ENCODE measurements around the gene TOMM40L. TPM values are rescaled to one million over a fixed set of nuclear protein-coding genes. Genes with fewer than 3 reads are reported as not detected.

TOMM40L gene
- total RNA-seq (2014; rRNA removed; shearing (Covaris generic)), result 8.3 and 11.0 TPM in 2 replicates
- total RNA-seq (2022), result 16.0 and 20.1 TPM in 2 replicates
- Bru-seq, nascent RNA, result percentile 73 among the genes with signal in this experiment
- BruChase-seq, experiment 1, labeled RNA remaining after a 6-hour chase, result percentile 60 among the genes with signal in this experiment
- BruChase-seq, experiment 2, labeled RNA remaining after a 2-hour chase, result percentile 70 among the genes with signal in this experiment
- long read RNA-seq, transcript TOMM40L-202 (10 exons, 2,708 nt), result major isoform, 12 of 17 reads
- long read RNA-seq, partial matches to known transcripts, result 0 of 17 reads
- long read RNA-seq, other reads (novel, unspliced or antisense), result 2 of 17 reads

DNA sequence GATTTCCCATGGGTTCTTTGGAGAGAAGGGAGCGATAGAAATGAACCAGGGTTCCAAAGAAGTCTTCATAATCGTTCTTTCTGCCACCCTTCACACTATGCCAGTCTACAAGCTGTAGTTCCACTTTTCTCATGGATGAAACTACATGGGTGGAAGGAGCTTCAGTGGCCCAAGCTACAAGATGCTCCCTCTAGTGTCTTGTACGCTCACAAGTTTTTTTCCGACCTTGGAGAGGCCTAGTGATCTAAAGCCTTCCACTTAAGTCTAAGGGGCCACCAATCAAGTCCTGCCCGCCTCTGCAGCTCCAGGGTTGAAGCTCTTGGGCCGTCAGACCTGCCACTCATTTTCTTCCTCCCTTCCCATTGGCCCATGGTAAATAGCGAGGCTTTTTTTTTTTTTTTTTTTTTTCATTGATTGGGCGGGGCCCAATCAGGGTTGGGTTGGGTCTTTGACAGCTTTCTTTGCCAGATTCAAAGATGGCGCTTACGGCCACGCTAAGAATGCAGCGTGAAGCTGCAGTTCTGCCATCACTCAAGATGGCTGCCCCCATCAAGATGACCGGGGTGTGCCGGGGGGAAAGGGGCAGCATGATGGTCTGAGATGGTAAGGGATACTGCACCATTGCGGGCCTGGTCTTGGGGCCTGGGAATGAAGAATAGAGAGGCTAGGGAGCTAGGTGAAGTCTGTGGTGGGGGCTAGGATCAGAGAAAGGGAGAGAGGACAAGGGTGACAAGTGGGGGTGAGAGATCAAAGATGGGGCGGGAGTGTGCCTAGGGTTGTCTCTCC is at the start of gene TOMM40L:
TSS of gene TOMM40L (plus strand) at position 527 of the 786 bp plus-strand sequence. CDS start 430 bp downstream, outside the sequence.
- no peaks in the 10 kb centered on the region for H3K9me2 ChIP-seq (ENCODE audit: insufficient read depth, low read length)
- no peaks in the 10 kb centered on the region for H3K9me3 ChIP-seq (ENCODE audit: low read length)
- peak; percentile 99 for DNase-seq (ENCODE audit: low spot score)
- H3K27ac ChIP-seq (ENCODE audit: low read depth, low read length, poor library complexity, severe bottlenecking), result peak within 1 kb of the TSS; percentile 35
- intact Hi-C loops (cut with micrococcal nuclease; ENCODE audit: unreplicated experiment), result loop anchor here (1.0 to 2.0 kb wide), 4 partner anchors 15 to 81 kb away; partner anchors contain the start of gene B4GALT3
- POLR2A ChIA-PET, result interaction anchor here (0.6 to 2.2 kb wide), 31 partner anchors 9 to 538 kb away, joined by 3 to 18 read pairs (median 4); partner anchors contain the start of genes B4GALT3, NDUFS2, PPOX and SDHC
- CTCF ChIA-PET (ENCODE audit: unreplicated experiment), result interaction anchor here (0.5 to 1.9 kb wide), 13 partner anchors 9 to 157 kb away, joined by 3 to 12 read pairs (median 5); partner anchors contain the start of genes B4GALT3 and NDUFS2
- peak within 1 kb of the TSS; percentile 90 for H2AFZ ChIP-seq (ENCODE audit: low read length)
- no peaks in the 10 kb centered on the region for H4K20me1 ChIP-seq (ENCODE audit: insufficient read depth, low read length)
- peak within 1 kb of the TSS; percentile 73 for H3K4me3 ChIP-seq (ENCODE audit: low read depth, low read length, poor library complexity, severe bottlenecking)
- peaks cover 24% of the 10 kb centered on the region for H3K36me3 ChIP-seq (ENCODE audit: insufficient read depth, low read length)
- peaks cover 24% of the 10 kb centered on the region for H3K4me1 ChIP-seq (ENCODE audit: insufficient read depth, low read length, poor library complexity, severe bottlenecking)
- H3K79me2 ChIP-seq (ENCODE audit: insufficient read depth, low read depth, low read length), result no peaks in the 10 kb centered on the region
- peak within 1 kb of the TSS; percentile 78 for H3K4me2 ChIP-seq (ENCODE audit: low read length)
- no TSS peak for BruUV-seq (replicated peaks)
- TF ChIP-seq EZH2phosphoT487 (IDR thresholded peaks at IDR 0.05; ENCODE audit: borderline replicate concordance, low read depth, low read length), result no peak
- TF ChIP-seq, protein P1, sequence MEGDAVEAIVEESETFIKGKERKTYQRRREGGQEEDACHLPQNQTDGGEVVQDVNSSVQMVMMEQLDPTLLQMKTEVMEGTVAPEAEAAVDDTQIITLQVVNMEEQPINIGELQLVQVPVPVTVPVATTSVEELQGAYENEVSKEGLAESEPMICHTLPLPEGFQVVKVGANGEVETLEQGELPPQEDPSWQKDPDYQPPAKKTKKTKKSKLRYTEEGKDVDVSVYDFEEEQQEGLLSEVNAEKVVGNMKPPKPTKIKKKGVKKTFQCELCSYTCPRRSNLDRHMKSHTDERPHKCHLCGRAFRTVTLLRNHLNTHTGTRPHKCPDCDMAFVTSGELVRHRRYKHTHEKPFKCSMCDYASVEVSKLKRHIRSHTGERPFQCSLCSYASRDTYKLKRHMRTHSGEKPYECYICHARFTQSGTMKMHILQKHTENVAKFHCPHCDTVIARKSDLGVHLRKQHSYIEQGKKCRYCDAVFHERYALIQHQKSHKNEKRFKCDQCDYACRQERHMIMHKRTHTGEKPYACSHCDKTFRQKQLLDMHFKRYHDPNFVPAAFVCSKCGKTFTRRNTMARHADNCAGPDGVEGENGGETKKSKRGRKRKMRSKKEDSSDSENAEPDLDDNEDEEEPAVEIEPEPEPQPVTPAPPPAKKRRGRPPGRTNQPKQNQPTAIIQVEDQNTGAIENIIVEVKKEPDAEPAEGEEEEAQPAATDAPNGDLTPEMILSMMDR (conservative IDR thresholded peaks at IDR 0.05; ENCODE audit: low read length), result peak; percentile 87

DNA sequence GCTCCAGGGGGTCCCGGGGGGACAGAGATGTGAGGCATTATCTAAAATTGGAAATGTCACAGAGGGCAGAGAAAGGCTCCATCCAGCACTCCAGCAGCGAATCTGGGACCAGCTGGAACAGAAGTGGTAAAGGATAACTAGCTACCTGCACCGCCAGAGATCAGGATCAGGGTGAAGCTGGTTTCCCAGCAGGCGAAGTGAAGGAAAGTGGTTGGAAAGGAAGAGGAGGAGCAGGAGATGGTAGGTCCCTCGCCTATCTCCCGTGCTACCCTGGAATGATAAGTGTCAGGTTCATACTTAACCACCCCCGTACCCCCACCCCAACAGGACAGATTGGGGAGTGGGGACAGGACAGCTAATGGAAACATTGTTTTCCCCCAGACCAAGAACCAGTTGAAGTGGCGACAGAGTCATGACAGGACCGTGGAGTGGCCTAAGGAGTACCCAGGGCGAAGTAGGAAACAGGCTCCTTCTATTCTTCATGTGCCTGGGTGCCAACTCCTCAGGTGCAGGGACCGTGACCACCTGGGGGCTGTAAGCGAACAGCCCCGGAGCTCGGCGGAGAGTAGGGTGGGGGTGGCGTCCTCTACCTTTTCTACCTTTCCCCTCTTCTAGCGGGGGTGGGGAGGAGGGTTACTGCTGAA is 49.3 kb upstream of the TOMM40L start:
- Histone ChIP-seq H3K4me1 (ENCODE audit: insufficient read depth, low read length, poor library complexity, severe bottlenecking) (peaks cover 29% of the 10 kb centered on the region), H3K79me2 (ENCODE audit: insufficient read depth, low read depth, low read length) (peaks cover 9% of the 10 kb centered on the region; the same call in 1 of the 2 replicates), H3K36me3 (ENCODE audit: insufficient read depth, low read length) (peaks cover 39% of the 10 kb centered on the region), H4K20me1 (ENCODE audit: insufficient read depth, low read length) (no peaks in the 10 kb centered on the region), H3K27ac (ENCODE audit: low read depth, low read length, poor library complexity, severe bottlenecking) (peak overlapping the region; percentile 60), H3K4me3 (ENCODE audit: low read depth, low read length, poor library complexity, severe bottlenecking) (peak overlapping the region; percentile 86), H3K9me3 (ENCODE audit: low read length) (no peaks in the 10 kb centered on the region), H3K4me2 (ENCODE audit: low read length) (peak overlapping the region; percentile 99), H3K9me2 (ENCODE audit: insufficient read depth, low read length) (no peaks in the 10 kb centered on the region), H2AFZ (ENCODE audit: low read length) (peak overlapping the region; percentile 51)
- BruUV-seq (replicated peaks), result no TSS peak
- POLR2A ChIA-PET, result interaction anchor here (0.6 to 3.1 kb wide), 5 partner anchors 10 to 523 kb away, joined by 3 to 23 read pairs (median 5); partner anchors contain the start of genes PPOX and TOMM40L
- CTCF ChIA-PET (ENCODE audit: unreplicated experiment), result interaction anchor here (0.6 to 1.8 kb wide), 5 partner anchors 10 to 131 kb away, joined by 3 to 15 read pairs (median 4); partner anchors contain the start of genes DEDD, PPOX and TOMM40L
- no peak for TF ChIP-seq EZH2phosphoT487 (IDR thresholded peaks at IDR 0.05; ENCODE audit: borderline replicate concordance, low read depth, low read length)
- TF ChIP-seq, protein P1 (conservative IDR thresholded peaks at IDR 0.05; ENCODE audit: low read length), result no peak
- intact Hi-C loops (cut with micrococcal nuclease; ENCODE audit: unreplicated experiment), result loop anchor here (1.0 kb wide), 2 partner anchors 10 to 49 kb away; partner anchors contain the start of gene PPOX
- peak; percentile 28 for DNase-seq (ENCODE audit: low spot score)
